ENCODE results near the gene ARL17B. TPM values are rescaled to one million over a fixed set of nuclear protein-coding genes. Genes with fewer than 3 reads are reported as not detected.
"Not testable (repeated sequence)": the region's sequence is repeated elsewhere in the genome, so short reads cannot be mapped to it uniquely, and the experiment has no call there.

ARL17B gene
- polyA plus RNA-seq, 1 donor, result 13.4 TPM

DNA sequence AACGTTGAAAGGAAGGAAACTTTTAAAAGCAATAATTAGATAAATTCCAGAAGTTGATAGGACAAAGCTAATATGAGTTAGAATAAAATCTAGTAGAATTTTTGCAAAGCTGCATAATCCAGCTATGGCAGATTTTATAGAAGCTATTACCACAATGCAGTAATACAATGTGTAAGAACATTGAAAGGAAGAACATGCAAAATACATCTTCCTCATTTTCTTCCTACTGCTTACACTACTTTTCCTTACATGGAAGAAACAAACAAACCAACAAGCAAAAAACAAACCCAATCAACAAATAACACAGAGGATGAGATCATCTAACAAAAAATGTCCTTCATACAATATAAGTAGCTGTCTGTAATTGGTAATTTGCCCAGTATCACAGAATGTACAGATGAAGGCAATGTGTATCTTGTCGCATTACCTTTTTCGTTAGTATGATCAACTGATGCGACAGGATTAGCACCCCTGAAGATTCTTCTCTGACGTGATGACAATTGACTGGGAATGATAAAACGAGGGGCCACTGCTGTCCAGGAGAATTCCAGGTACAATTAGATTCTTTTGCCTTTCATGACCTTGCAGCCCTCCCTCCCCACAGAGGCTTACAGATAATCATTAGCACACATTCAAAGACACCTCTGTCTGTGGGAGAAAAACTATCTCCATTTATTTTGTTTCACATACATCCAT, 87.9 kb downstream of the ARL17B start:
- no peak overlapping the region for H3K27ac ChIP-seq (ENCODE audit: low read length)
- no peaks in the 10 kb centered on the region for H3K27me3 ChIP-seq (ENCODE audit: control insufficient read depth, insufficient read depth, low read length)
- H3K4me3 ChIP-seq (ENCODE audit: low read length), result no peak overlapping the region
- no peak for DNase-seq
- no peaks in the 10 kb centered on the region for H3K9me3 ChIP-seq (ENCODE audit: control insufficient read depth, low read depth, low read length)
- H3K4me1 ChIP-seq (ENCODE audit: control insufficient read depth, insufficient read depth, low read length), result no peaks in the 10 kb centered on the region
- H3K36me3 ChIP-seq (ENCODE audit: control insufficient read depth, insufficient read depth, low read length), result no peaks in the 10 kb centered on the region
- WGBS (ENCODE audit: insufficient coverage, low lambda C conversion rate), result 81% methylated on average over 4 of the region's 6 CpGs

DNA sequence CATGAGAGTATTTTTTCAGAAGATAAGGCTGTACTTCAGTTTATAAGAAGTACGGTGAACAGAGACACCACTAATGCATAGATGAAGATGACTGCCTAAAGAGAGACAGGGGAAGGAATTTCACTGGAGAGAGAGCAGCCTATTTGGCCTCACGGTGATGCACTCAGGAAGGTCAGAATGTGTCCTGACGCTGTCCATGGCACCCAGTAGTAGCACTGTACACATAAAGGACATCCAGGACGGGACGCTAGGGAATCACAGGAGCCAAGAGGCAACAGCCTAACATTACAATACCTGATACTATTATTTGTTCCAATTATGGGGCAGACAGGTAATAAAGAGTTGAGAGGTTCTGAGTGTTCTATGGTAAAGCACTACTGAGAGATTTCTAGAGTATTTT, 91.5 kb downstream of the ARL17B start:
- Histone ChIP-seq H3K27me3 (ENCODE audit: control insufficient read depth, insufficient read depth, low read length) (no peaks in the 10 kb centered on the region), H3K36me3 (ENCODE audit: control insufficient read depth, insufficient read depth, low read length) (no peaks in the 10 kb centered on the region), H3K9me3 (ENCODE audit: control insufficient read depth, low read depth, low read length) (no peaks in the 10 kb centered on the region), H3K4me1 (ENCODE audit: control insufficient read depth, insufficient read depth, low read length) (peaks cover 5% of the 10 kb centered on the region), H3K4me3 (ENCODE audit: low read length) (no peak overlapping the region), H3K27ac (ENCODE audit: low read length) (no peak overlapping the region)
- WGBS (ENCODE audit: insufficient coverage, low lambda C conversion rate), result 44% methylated on average over 4 of the region's 5 CpGs
- no peak for DNase-seq

DNA sequence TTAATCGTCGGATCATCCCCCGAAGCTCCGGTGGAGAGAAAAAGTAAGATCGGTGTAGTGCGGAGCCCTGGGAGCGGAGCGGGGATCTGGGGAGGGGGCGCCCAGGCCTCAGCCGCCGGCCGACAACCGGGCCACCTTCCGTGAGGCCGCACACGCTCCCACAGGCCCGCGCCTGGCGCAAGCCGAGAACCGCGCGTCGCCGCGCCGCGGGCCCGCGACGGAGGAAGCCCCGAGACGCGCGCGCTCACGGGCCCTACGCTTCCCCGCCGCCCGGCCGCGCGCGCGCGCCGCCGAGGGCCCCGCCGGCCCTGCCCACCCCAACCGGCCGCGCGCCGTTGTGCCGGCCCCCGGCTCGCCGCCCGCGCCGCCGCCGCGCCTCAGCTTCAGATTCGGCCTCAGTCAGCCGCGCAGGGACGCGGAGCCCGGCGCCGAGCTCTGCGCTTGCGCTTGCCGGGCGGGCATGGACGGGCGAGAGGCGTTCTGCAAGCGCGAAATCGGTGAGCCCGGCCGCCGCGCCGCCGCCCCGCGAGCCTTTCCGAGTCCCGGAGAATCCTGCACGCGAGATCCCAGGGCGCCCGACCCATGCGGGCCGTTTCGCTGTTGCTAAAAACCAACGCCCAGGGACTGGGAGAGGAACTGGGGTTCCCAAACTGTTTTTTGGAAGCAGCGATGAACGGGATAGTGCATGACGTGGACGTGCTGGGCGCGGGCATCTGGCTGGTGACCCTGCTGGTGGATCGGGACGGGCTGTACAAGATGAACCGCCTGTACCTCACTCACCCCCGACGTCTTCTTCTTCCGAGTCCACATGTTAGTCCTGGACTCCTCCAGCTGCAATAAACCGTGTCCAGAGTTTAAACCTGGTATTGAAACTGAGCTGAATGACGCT, 94.7 kb downstream of the ARL17B start:
- H3K9me3 ChIP-seq (ENCODE audit: control insufficient read depth, low read depth, low read length), result no peaks in the 10 kb centered on the region
- H3K27me3 ChIP-seq (ENCODE audit: control insufficient read depth, insufficient read depth, low read length), result no peaks in the 10 kb centered on the region
- 6% methylated on average over 3 of the region's 116 CpGs for WGBS (ENCODE audit: insufficient coverage, low lambda C conversion rate)
- H3K27ac ChIP-seq (ENCODE audit: low read length), result peak overlapping the region; percentile 86
- H3K36me3 ChIP-seq (ENCODE audit: control insufficient read depth, insufficient read depth, low read length), result no peaks in the 10 kb centered on the region
- peaks cover 5% of the 10 kb centered on the region for H3K4me1 ChIP-seq (ENCODE audit: control insufficient read depth, insufficient read depth, low read length)
- peak; percentile 80 to 93 for DNase-seq
- peak overlapping the region; percentile 67 for H3K4me3 ChIP-seq (ENCODE audit: low read length)

DNA sequence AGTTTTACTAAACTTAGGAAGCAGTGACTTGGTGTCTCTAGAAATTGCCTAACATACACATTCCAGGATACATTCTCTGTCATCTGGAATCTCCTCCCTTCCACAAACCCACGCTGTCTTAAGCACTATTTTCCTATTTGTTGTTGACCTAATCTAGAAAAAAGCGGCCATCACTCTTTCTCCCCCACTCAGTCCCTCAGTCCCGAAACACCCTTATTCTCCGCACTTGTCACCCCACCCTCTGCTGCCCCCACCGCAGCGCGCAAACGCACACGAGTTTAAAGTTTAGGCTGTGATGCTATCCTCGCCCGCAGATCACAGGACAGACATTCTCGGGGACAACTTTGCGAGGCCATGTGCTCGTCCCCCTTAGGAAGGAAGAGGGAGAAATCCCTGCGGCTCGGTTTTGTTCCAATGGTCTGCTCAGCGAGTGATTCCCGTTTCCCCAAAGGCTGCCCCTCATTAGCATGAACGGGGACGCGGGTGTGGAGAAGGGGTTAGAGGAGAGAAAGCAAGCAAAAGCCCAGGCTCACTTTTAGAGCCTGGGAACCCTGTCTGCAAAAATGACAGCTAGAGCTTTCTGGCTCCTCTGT, 95.4 kb downstream of the ARL17B start:
- not testable (repeated sequence) for H3K4me1 ChIP-seq (ENCODE audit: control insufficient read depth, insufficient read depth, low read length); H3K27me3 ChIP-seq (ENCODE audit: control insufficient read depth, insufficient read depth, low read length); H3K36me3 ChIP-seq (ENCODE audit: control insufficient read depth, insufficient read depth, low read length); H3K9me3 ChIP-seq (ENCODE audit: control insufficient read depth, low read depth, low read length)
- DNase-seq, result peak; percentile 12 to 58
- H3K4me3 ChIP-seq (ENCODE audit: low read length), result peak overlapping the region; percentile 62
- 40% methylated on average over 2 of the region's 21 CpGs for WGBS (ENCODE audit: insufficient coverage, low lambda C conversion rate)
- H3K27ac ChIP-seq (ENCODE audit: low read length), result peak overlapping the region; percentile 86

DNA sequence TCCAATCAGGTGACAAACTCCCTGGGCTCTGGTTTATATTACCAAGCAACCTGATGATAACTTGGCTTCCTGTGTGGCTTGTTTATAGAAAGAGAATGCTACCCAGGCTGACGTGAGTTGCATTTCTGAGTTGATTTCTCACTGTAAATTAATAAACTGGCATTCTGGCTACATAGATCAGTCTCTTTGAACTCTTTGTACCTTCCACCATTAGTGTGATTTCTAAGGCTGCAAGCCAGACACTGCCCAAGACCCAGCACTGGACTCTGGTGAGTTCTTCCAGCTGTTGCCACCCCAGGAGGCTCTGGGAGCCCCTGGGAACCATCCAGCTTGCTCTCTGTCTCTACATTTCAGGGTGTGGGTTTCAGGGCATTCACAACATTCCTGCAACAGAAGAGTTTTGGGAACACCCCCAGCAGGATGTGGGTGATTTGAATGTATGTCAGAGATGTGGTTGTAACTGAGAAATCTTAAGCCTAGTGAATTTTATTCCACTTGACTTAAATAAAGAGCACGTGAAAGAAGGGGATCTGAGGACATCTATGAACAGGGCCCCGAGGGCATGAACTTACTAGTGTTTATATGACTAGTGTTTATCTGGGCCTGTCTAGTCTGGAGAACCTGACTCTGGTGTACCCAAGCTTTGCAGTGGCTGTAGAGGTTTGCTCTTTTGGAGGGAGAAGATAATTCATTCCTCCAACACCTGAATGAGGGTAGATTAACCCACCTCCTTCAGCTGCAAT, 96.9 kb downstream of the ARL17B start:
- Histone ChIP-seq H3K4me3 (ENCODE audit: low read length) (no peak overlapping the region), H3K4me1 (ENCODE audit: control insufficient read depth, insufficient read depth, low read length) (peaks cover 5% of the 10 kb centered on the region), H3K36me3 (ENCODE audit: control insufficient read depth, insufficient read depth, low read length) (no peaks in the 10 kb centered on the region), H3K27me3 (ENCODE audit: control insufficient read depth, insufficient read depth, low read length) (no peaks in the 10 kb centered on the region), H3K9me3 (ENCODE audit: control insufficient read depth, low read depth, low read length) (no peaks in the 10 kb centered on the region), H3K27ac (ENCODE audit: low read length) (no peak overlapping the region)
- peak in 1 of 2 donors; percentile 37 for DNase-seq
- 57% methylated on average over 2 of the region's 3 CpGs for WGBS (ENCODE audit: insufficient coverage, low lambda C conversion rate)

GRCh38 chr17:46262271-46262670, 99.3 kb downstream of the ARL17B start:
- Histone ChIP-seq H3K36me3 (ENCODE audit: control insufficient read depth, insufficient read depth, low read length) (no peaks in the 10 kb centered on the region), H3K4me1 (ENCODE audit: control insufficient read depth, insufficient read depth, low read length) (peaks cover 5% of the 10 kb centered on the region), H3K4me3 (ENCODE audit: low read length) (no peak overlapping the region), H3K27me3 (ENCODE audit: control insufficient read depth, insufficient read depth, low read length) (no peaks in the 10 kb centered on the region), H3K27ac (ENCODE audit: low read length) (no peak overlapping the region), H3K9me3 (ENCODE audit: control insufficient read depth, low read depth, low read length) (no peaks in the 10 kb centered on the region)
- 92% methylated on average over 8 of the region's 8 CpGs for WGBS (ENCODE audit: insufficient coverage, low lambda C conversion rate)
- no peak for DNase-seq

DNA sequence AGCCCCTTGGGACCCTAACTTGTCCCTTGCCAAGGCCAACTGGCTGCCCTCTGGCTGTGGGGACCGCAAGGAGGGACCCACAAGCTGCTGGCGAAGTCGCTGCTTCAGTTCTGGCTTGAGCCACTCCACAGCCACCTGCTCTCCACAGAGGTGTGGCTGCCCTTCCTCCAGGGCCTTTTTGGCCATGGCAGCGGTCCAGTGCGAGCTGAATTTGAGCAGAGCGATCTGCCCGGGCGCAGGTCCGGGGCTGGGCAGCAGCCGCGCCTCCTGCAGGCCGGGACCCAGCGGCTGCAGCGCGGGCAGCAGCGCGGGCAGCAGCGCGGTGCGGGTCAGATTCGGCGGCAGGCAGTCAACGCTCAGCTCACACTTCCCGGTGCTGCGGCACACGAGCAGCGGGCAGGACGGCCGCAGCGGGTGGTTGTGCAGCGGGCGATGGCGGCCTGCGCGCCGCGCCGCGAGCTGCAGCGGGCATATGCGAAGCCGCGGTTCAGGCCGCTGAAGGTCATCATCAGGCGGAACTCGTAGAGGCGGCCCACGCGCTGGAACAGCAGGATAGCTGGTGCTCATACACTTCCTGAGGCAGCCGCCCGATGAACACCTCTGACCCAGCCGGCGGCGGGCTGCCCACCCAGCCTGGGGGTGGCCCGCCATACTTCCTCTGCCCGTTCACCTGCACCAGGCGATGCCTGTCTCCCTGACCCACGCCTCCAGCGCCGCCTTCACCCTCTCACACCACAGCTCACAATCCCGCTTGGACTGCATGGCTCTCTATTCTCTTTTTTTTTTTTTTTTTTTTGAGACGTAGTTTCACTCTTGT, 101.5 kb downstream of the ARL17B start:
- H3K27ac ChIP-seq (ENCODE audit: low read length); H3K9me3 ChIP-seq (ENCODE audit: control insufficient read depth, low read depth, low read length); H3K36me3 ChIP-seq (ENCODE audit: control insufficient read depth, insufficient read depth, low read length); H3K4me1 ChIP-seq (ENCODE audit: control insufficient read depth, insufficient read depth, low read length); H3K27me3 ChIP-seq (ENCODE audit: control insufficient read depth, insufficient read depth, low read length): not testable (repeated sequence)
- no CpG with 5 or more reads among the region's 62 CpGs for WGBS (ENCODE audit: insufficient coverage, low lambda C conversion rate)
- H3K4me3 ChIP-seq (ENCODE audit: low read length), result peak overlapping the region; percentile 18
- DNase-seq, result peak in 1 of 2 donors; percentile 32

DNA sequence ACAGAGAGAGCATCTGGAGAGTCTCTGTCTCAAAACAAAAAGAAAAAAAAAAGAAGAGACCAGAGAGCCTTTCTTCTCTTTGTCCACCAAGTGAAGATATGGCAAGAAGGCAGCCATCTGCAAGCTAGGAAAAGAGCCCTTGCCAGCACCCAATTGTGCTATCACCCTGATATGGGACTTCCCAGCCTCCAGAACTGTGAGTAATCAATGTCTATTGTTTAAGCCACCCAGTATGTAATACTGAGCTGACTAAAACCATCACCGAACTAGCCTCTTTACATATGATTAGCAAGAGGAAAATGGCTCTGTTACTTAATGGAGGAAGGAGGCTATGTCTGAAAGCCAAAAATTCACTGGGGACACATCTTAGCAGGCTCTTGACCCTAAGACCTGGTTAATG, 105.2 kb downstream of the ARL17B start:
- not testable (repeated sequence) for H3K27ac ChIP-seq (ENCODE audit: low read length); H3K27me3 ChIP-seq (ENCODE audit: control insufficient read depth, insufficient read depth, low read length); H3K4me1 ChIP-seq (ENCODE audit: control insufficient read depth, insufficient read depth, low read length); H3K36me3 ChIP-seq (ENCODE audit: control insufficient read depth, insufficient read depth, low read length); H3K4me3 ChIP-seq (ENCODE audit: low read length); H3K9me3 ChIP-seq (ENCODE audit: control insufficient read depth, low read depth, low read length); DNase-seq
- no CpG with 5 or more reads among the region's 1 CpG for WGBS (ENCODE audit: insufficient coverage, low lambda C conversion rate)

- not testable (repeated sequence) for H3K9me3 ChIP-seq (ENCODE audit: control insufficient read depth, low read depth, low read length); H3K27me3 ChIP-seq (ENCODE audit: control insufficient read depth, insufficient read depth, low read length); H3K4me3 ChIP-seq (ENCODE audit: low read length); H3K4me1 ChIP-seq (ENCODE audit: control insufficient read depth, insufficient read depth, low read length); DNase-seq; H3K36me3 ChIP-seq (ENCODE audit: control insufficient read depth, insufficient read depth, low read length); H3K27ac ChIP-seq (ENCODE audit: low read length)
- 83% methylated on average over 1 of the region's 6 CpGs for WGBS (ENCODE audit: insufficient coverage, low lambda C conversion rate)
Observed at GRCh38 chr17:46254215-46254614, 107.4 kb downstream of the ARL17B start.

Measured in large intestine (tissue), 3 donors.